SK-N-SH (cell line): Measurements from ENCODE around the gene CADPS2. TPM values are rescaled to one million over a fixed set of nuclear protein-coding genes. Genes with fewer than 3 reads are reported as not detected.

Source experiments
- CTCF ChIA-PET: fragments of 300-600, 350-600 bp; formaldehyde crosslinking; extraction: SDS; loops from one replicate; lab custom pipeline; 2021; lab: Yijun Ruan, JAX
- POLR2A ChIA-PET: fragments of 350-600 bp; sonication (Branson Sonifier 250); formaldehyde crosslinking; extraction: SDS; loops from one replicate; lab custom pipeline; 2020; ENCODE audit warnings: antibody characterized with exemption, inconsistent platforms; lab: Yijun Ruan, JAX
- DNase-seq: peaks from one replicate; pipeline ENCODE4 v3.0.0; 2012
- H2AFZ ChIP-seq: fragments of 200-600 bp; sonication (generic); 2 replicates; pipeline ENCODE4 v1.8.1; 2016; ENCODE audit warnings: antibody characterized with exemption, mild to moderate bottlenecking, low read depth
- H3F3A ChIP-seq: fragments of 200-600 bp; sonication (generic); replicated peaks from 2 replicates; pipeline ENCODE3; 2016; ENCODE audit warnings: antibody characterized with exemption, mild to moderate bottlenecking; ENCODE audit not compliant: insufficient read depth
- H3K27ac ChIP-seq, 2 experiments: fragments of 200-500 bp in 1 of 2; fragments of 200-600 bp in 1 of 2; sonication (Bioruptor generic) in 1 of 2; sonication (generic), shearing (Covaris generic) in 1 of 2; 2 replicates each; pipeline versions ENCODE4 v1.5.1 to v1.6.1; 2014 to 2016; ENCODE audit warnings: low read depth in 2 of 2, inconsistent platforms in 1 of 2, low read length in 1 of 2, mild to moderate bottlenecking in 1 of 2, mixed read lengths in 1 of 2
- H3K27me3 ChIP-seq: fragments of 200-600 bp; sonication (generic), shearing (Covaris generic); 2 replicates; pipeline ENCODE4 v1.6.1; 2016; ENCODE audit warnings: mixed run types; ENCODE audit not compliant: insufficient read depth
- H3K36me3 ChIP-seq, 2 experiments: fragments of 200-500 bp in 1 of 2; fragments of 200-600 bp in 1 of 2; sonication (Bioruptor generic) in 1 of 2; sonication (generic) in 1 of 2; replicated peaks in 1 of 2; 2 replicates each; pipeline versions ENCODE3 to v1.5.1; 2014 to 2016; ENCODE audit warnings: low read length in 1 of 2, mild to moderate bottlenecking in 1 of 2; ENCODE audit not compliant: insufficient read depth in 2 of 2, control insufficient read depth in 1 of 2
- H3K4me1 ChIP-seq, 2 experiments: fragments of 200-500 bp in 1 of 2; fragments of 200-600 bp in 1 of 2; sonication (Bioruptor generic) in 1 of 2; sonication (generic), shearing (Covaris generic) in 1 of 2; 2 replicates each; pipeline versions ENCODE4 v1.5.1 to v1.6.1; 2014 to 2016; ENCODE audit warnings: low read depth in 1 of 2, low read length in 1 of 2, mixed run types in 1 of 2; ENCODE audit not compliant: insufficient read depth in 2 of 2, control insufficient read depth in 1 of 2
- H3K4me2 ChIP-seq: fragments of 200-600 bp; sonication (generic), shearing (Covaris generic); 2 replicates; pipeline ENCODE4 v1.6.1; 2017; ENCODE audit warnings: mixed run types
- H3K4me3 ChIP-seq, 2 experiments: fragments of 200-500 bp in 1 of 2; fragments of 200-600 bp in 1 of 2; sonication (Bioruptor generic) in 1 of 2; sonication (generic), shearing (Covaris generic) in 1 of 2; 2 replicates each; pipeline versions ENCODE4 v1.5.1 to v1.8.1; 2014 to 2016; ENCODE audit warnings: low read depth in 2 of 2, inconsistent platforms in 1 of 2, low read length in 1 of 2, mild to moderate bottlenecking in 1 of 2, mixed read lengths in 1 of 2, moderate library complexity in 1 of 2
- H3K79me2 ChIP-seq: fragments of 200-600 bp; sonication (generic); 2 replicates; pipeline ENCODE4 v1.8.1; 2017; ENCODE audit warnings: mild to moderate bottlenecking; ENCODE audit not compliant: insufficient read depth
- H3K9ac ChIP-seq: fragments of 200-600 bp; sonication (generic); 2 replicates; pipeline ENCODE4 v1.6.1; 2017; ENCODE audit warnings: mixed run types
- H3K9me2 ChIP-seq: fragments of 200-600 bp; sonication (generic); 2 replicates; pipeline ENCODE4 v1.6.1; 2017; ENCODE audit warnings: mixed run types
- H3K9me3 ChIP-seq: fragments of 200-600 bp; sonication (generic); 2 replicates; pipeline ENCODE4 v1.6.1; 2017; ENCODE audit warnings: mixed run types, mild to moderate bottlenecking, moderate library complexity
- H4K20me1 ChIP-seq: fragments of 200-600 bp; sonication (generic); 2 replicates; pipeline ENCODE4 v1.6.1; 2017; ENCODE audit warnings: mild to moderate bottlenecking, mixed run types; ENCODE audit not compliant: insufficient read depth
- ELF1 ChIP-seq: IDR thresholded peaks from 2 replicates; pipeline ENCODE4 v1.4.0; 2012
- EP300 ChIP-seq, 2 experiments: IDR thresholded peaks; 2 replicates each; pipeline versions ENCODE4 v1.4.0 to v1.6.1; 2012; ENCODE audit warnings: borderline replicate concordance in 1 of 2, low read depth in 1 of 2, low read length in 1 of 2
- FOXJ3 ChIP-seq: sonication (generic); formaldehyde crosslinking; IDR thresholded peaks from 2 replicates; pipeline ENCODE4 v1.5.1; 2020; ENCODE audit warnings: mild to moderate bottlenecking, missing genetic modification reagents
- FOXM1 ChIP-seq: IDR thresholded peaks from 2 replicates; pipeline ENCODE4 v1.4.0; 2012; ENCODE audit warnings: low read depth, mild to moderate bottlenecking
- GATA2 ChIP-seq: sonication (generic); formaldehyde crosslinking; IDR thresholded peaks from 2 replicates; pipeline ENCODE4 v1.5.0; 2020; ENCODE audit warnings: mild to moderate bottlenecking, missing genetic modification reagents
- RAD21 ChIP-seq: IDR thresholded peaks from 2 replicates; pipeline ENCODE4 v1.6.1; 2012; ENCODE audit warnings: mild to moderate bottlenecking, low read length
- RCOR1 ChIP-seq: fragments of 150-350 bp; IDR thresholded peaks from 2 replicates; pipeline ENCODE4 v1.6.1; 2017; ENCODE audit warnings: antibody characterized with exemption, low read length
- RFX5 ChIP-seq: IDR thresholded peaks from 2 replicates; pipeline ENCODE4 v1.6.1; 2012; ENCODE audit warnings: mild to moderate bottlenecking, improper control_type of control experiment, low read length
- TAF1 ChIP-seq: IDR thresholded peaks from 2 replicates; pipeline ENCODE4 v1.6.1; 2012; ENCODE audit warnings: low read depth, mild to moderate bottlenecking, low read length, moderate library complexity, borderline replicate concordance
- TEAD4 ChIP-seq: IDR thresholded peaks from 2 replicates; pipeline ENCODE4 v1.4.0; 2012; ENCODE audit warnings: mild to moderate bottlenecking, borderline replicate concordance; ENCODE audit not compliant: insufficient read depth
- USF1 ChIP-seq: IDR thresholded peaks from 2 replicates; pipeline ENCODE4 v1.4.0; 2012; ENCODE audit warnings: low read depth, borderline replicate concordance
- USF2 ChIP-seq: fragments of 150-350 bp; IDR thresholded peaks from 2 replicates; pipeline ENCODE4 v1.6.1; 2017; ENCODE audit warnings: antibody characterized with exemption, low read length, low read depth, borderline replicate concordance
- ZBTB33 ChIP-seq: IDR thresholded peaks from 2 replicates; pipeline ENCODE4 v1.4.0; 2012; ENCODE audit warnings: low read depth, borderline replicate concordance
- WGBS: methylation state at CpG from one replicate; pipeline ENCODE4 v1.1.6; 2017; ENCODE audit warnings: low lambda C conversion rate; 5-methylcytosine and 5-hydroxymethylcytosine counted together
- polyA plus RNA-seq, 3 experiments: library from polyadenylated mRNA; depleted of rRNA; stranded (reverse); fragments of >200 nt; gene quantifications; 2 replicates each; pipeline ENCODE4 v1.2.3, GENCODE V29; 2012
- TF ChIP-seq, protein P1 (sequence below): IDR thresholded peaks from 2 replicates; pipeline ENCODE4 v1.6.1; 2012; ENCODE audit warnings: mild to moderate bottlenecking, low read depth, low read length, moderate library complexity
- TF ChIP-seq, protein P2 (sequence below): fragments of 200-600 bp; sonication (generic); IDR thresholded peaks from 2 replicates; pipeline ENCODE4 v1.6.1; 2017; ENCODE audit warnings: antibody characterized with exemption, mild to moderate bottlenecking, moderate library complexity

Gene CADPS2
- polyA plus RNA-seq, 1 of the 3 experiments (the other 2 are of a cell fraction) = 0.05 TPM

DNA sequence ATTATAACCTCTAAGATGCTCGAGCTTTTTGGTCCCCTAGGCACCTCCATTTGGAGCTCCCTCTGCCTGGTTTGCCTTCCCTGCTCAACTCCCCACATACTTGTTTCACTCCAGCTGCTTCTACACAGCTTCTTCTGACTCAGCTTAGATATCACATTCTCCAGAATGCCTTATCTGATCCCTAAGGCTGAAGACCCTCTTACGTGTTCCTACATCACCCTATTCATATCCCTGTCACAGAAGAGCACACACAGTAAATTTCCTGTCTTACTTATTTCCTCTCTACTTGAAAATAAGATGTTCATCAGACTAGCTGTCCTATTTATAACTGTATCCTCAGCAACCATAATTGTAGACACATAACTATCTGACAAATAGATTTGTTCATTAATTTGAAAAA is 122.2 kb downstream of the CADPS2 start:
- no peaks in the 10 kb centered on the region for H4K20me1 ChIP-seq
- WGBS = 1% methylated on average over 2 of the region's 2 CpGs
- H3K4me3 ChIP-seq = no peak overlapping the region
- H3F3A ChIP-seq = no peaks in the 10 kb centered on the region
- H3K79me2 ChIP-seq = no peaks in the 10 kb centered on the region
- H3K27ac ChIP-seq = no peak overlapping the region
- TF ChIP-seq FOXM1 = no peak
- no peak for TF ChIP-seq ELF1
- no peak for TF ChIP-seq USF2
- no peak for TF ChIP-seq EP300 (IDR thresholded peaks at IDR 0.05; ENCODE audit: borderline replicate concordance in 1 of 2, low read depth in 1 of 2, low read length in 1 of 2)
- TF ChIP-seq, protein P1, sequence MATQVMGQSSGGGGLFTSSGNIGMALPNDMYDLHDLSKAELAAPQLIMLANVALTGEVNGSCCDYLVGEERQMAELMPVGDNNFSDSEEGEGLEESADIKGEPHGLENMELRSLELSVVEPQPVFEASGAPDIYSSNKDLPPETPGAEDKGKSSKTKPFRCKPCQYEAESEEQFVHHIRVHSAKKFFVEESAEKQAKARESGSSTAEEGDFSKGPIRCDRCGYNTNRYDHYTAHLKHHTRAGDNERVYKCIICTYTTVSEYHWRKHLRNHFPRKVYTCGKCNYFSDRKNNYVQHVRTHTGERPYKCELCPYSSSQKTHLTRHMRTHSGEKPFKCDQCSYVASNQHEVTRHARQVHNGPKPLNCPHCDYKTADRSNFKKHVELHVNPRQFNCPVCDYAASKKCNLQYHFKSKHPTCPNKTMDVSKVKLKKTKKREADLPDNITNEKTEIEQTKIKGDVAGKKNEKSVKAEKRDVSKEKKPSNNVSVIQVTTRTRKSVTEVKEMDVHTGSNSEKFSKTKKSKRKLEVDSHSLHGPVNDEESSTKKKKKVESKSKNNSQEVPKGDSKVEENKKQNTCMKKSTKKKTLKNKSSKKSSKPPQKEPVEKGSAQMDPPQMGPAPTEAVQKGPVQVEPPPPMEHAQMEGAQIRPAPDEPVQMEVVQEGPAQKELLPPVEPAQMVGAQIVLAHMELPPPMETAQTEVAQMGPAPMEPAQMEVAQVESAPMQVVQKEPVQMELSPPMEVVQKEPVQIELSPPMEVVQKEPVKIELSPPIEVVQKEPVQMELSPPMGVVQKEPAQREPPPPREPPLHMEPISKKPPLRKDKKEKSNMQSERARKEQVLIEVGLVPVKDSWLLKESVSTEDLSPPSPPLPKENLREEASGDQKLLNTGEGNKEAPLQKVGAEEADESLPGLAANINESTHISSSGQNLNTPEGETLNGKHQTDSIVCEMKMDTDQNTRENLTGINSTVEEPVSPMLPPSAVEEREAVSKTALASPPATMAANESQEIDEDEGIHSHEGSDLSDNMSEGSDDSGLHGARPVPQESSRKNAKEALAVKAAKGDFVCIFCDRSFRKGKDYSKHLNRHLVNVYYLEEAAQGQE = no peak
- TF ChIP-seq USF1 = no peak
- no peak for TF ChIP-seq GATA2 (CRISPR knock-in tag)
- no peak for TF ChIP-seq TEAD4
- no peak for TF ChIP-seq RCOR1
- TF ChIP-seq RAD21 = no peak
- TF ChIP-seq FOXJ3 (CRISPR knock-in tag) = no peak
- H3K9ac ChIP-seq = no peak overlapping the region
- POLR2A ChIA-PET = no interaction called here
- no peaks in the 10 kb centered on the region for H3K9me3 ChIP-seq
- H3K4me2 ChIP-seq = no peak overlapping the region
- H2AFZ ChIP-seq = no peak overlapping the region
- no peaks in the 10 kb centered on the region for H3K4me1 ChIP-seq
- H3K9me2 ChIP-seq = no peaks in the 10 kb centered on the region
- no peaks in the 10 kb centered on the region for H3K36me3 ChIP-seq
- CTCF ChIA-PET = no interaction called here
- H3K27me3 ChIP-seq = no peaks in the 10 kb centered on the region
- no peak for DNase-seq

GRCh38 chr7:122762071-122762470 is 124.2 kb downstream of the CADPS2 start:
- no peak for DNase-seq
- no peak overlapping the region for H3K4me3 ChIP-seq
- no peaks in the 10 kb centered on the region for H3K79me2 ChIP-seq
- POLR2A ChIA-PET = no interaction called here
- no peaks in the 10 kb centered on the region for H3K36me3 ChIP-seq
- H3K9me2 ChIP-seq = no peaks in the 10 kb centered on the region
- CTCF ChIA-PET = interaction anchor here (0.8 kb wide), 1 partner anchor 15 kb away, joined by 3 read pairs; no protein-coding TSS in a partner anchor
- H3K27me3 ChIP-seq = no peaks in the 10 kb centered on the region
- H3K9ac ChIP-seq = no peak overlapping the region
- no peak overlapping the region for H3K27ac ChIP-seq
- no peak overlapping the region for H2AFZ ChIP-seq
- 16% methylated on average over 2 of the region's 2 CpGs for WGBS
- no peaks in the 10 kb centered on the region for H4K20me1 ChIP-seq
- no peaks in the 10 kb centered on the region for H3K4me1 ChIP-seq
- no peak overlapping the region for H3K4me2 ChIP-seq
- H3F3A ChIP-seq = no peaks in the 10 kb centered on the region
- H3K9me3 ChIP-seq = no peaks in the 10 kb centered on the region
- TF ChIP-seq, protein P2, sequence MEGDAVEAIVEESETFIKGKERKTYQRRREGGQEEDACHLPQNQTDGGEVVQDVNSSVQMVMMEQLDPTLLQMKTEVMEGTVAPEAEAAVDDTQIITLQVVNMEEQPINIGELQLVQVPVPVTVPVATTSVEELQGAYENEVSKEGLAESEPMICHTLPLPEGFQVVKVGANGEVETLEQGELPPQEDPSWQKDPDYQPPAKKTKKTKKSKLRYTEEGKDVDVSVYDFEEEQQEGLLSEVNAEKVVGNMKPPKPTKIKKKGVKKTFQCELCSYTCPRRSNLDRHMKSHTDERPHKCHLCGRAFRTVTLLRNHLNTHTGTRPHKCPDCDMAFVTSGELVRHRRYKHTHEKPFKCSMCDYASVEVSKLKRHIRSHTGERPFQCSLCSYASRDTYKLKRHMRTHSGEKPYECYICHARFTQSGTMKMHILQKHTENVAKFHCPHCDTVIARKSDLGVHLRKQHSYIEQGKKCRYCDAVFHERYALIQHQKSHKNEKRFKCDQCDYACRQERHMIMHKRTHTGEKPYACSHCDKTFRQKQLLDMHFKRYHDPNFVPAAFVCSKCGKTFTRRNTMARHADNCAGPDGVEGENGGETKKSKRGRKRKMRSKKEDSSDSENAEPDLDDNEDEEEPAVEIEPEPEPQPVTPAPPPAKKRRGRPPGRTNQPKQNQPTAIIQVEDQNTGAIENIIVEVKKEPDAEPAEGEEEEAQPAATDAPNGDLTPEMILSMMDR = no peak
- no peak for TF ChIP-seq RCOR1
- TF ChIP-seq USF1 = no peak
- TF ChIP-seq TAF1 = no peak
- no peak for TF ChIP-seq ZBTB33
- TF ChIP-seq RFX5 = no peak
- no peak for TF ChIP-seq USF2
